Ovary (tissue), 3 donors: ENCODE results near the gene KCNQ5.
"Not testable (repeated sequence)": the region's sequence is repeated elsewhere in the genome, so short reads cannot be mapped to it uniquely, and the experiment has no call there.

Source experiments
- EP300 ChIP-seq: sonication (generic); formaldehyde crosslinking; IDR thresholded peaks from one replicate; pipeline ENCODE4 v1.6.1; 2017; ENCODE audit warnings: antibody characterized with exemption
- POLR2A ChIP-seq: fragments of 450-650 bp; IDR thresholded peaks from one replicate; pipeline ENCODE4 v1.6.1; 2017; ENCODE audit warnings: antibody characterized with exemption, mild to moderate bottlenecking, moderate library complexity
- TF ChIP-seq, protein P1 (sequence below), 3 donors: fragments of 450-650 bp in 2 of 3; fragments of 200-600 bp in 1 of 3; IDR thresholded peaks; one replicate each; pipeline versions ENCODE4 v1.5.1 to v1.8.0; 2016 to 2022; ENCODE audit warnings: antibody characterized with exemption in 3 of 3, mild to moderate bottlenecking in 1 of 3
- donor health status: DM: no; HTN: no; CAD: no.

DNA sequence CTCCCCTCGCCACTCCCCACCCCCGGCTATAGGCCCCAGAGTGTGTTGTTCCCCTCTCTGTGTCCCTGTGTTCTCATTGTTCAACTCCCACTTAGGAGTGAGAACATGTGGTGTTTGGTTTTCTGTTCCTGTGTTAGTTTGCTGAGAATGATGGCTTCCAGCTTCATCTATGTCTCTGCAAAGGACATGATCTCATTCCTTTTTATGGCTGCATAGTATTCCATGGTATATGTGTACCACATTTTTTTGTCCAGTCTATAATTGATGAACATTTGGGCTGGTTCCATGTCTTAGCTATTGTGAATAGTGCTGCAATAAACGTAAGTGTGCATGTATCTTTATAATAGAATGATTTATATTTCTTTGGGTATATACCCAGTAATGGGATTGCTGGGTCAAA lies 276.4 kb downstream of the KCNQ5 start:
- TF ChIP-seq, protein P1, sequence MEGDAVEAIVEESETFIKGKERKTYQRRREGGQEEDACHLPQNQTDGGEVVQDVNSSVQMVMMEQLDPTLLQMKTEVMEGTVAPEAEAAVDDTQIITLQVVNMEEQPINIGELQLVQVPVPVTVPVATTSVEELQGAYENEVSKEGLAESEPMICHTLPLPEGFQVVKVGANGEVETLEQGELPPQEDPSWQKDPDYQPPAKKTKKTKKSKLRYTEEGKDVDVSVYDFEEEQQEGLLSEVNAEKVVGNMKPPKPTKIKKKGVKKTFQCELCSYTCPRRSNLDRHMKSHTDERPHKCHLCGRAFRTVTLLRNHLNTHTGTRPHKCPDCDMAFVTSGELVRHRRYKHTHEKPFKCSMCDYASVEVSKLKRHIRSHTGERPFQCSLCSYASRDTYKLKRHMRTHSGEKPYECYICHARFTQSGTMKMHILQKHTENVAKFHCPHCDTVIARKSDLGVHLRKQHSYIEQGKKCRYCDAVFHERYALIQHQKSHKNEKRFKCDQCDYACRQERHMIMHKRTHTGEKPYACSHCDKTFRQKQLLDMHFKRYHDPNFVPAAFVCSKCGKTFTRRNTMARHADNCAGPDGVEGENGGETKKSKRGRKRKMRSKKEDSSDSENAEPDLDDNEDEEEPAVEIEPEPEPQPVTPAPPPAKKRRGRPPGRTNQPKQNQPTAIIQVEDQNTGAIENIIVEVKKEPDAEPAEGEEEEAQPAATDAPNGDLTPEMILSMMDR (IDR thresholded peaks at IDR 0.05), result not testable (repeated sequence)
- not testable (repeated sequence) for TF ChIP-seq POLR2A, EP300
